Measurements from ENCODE around the gene PRPF19. TPM values are rescaled to one million over a fixed set of nuclear protein-coding genes. Genes with fewer than 3 reads are reported as not detected.

The PRPF19 gene
- total RNA-seq, 1 donor from 2014 or later: 61.9 TPM

GRCh38 chr11:60878245-60879101 is 27.9 kb downstream of the PRPF19 start:
- no peak for FAIRE-seq
- H3K36me3 Mint-ChIP-seq (ENCODE audit: low read depth, unreplicated experiment): no peaks in the 10 kb centered on the region

GRCh38 chr11:60876168-60876485 is 30.3 kb downstream of the PRPF19 start:
- H3K27me3 Mint-ChIP-seq (ENCODE audit: low read depth, unreplicated experiment): no peaks in the 10 kb centered on the region
- Histone ChIP-seq H2AFZ (ENCODE audit: low read depth, low read length) (no peak overlapping the region), H3K9me3 (ENCODE audit: insufficient read depth, low read depth, low read length) (no peaks in the 10 kb centered on the region), H3K27me3 (ENCODE audit: insufficient read depth, low read length) (no peaks in the 10 kb centered on the region), H3K36me3 (ENCODE audit: insufficient read depth, low read length) (no peaks in the 10 kb centered on the region), H3K4me2 (ENCODE audit: low read length) (no peak overlapping the region), H3K27ac (ENCODE audit: low read depth, low read length) (no peak overlapping the region), H3K4me1 (ENCODE audit: insufficient read depth, low read length) (peaks cover 18% of the 10 kb centered on the region), H4K20me1 (ENCODE audit: insufficient read depth, low read length) (no peaks in the 10 kb centered on the region), H3K9ac (ENCODE audit: low read length) (no peak overlapping the region), H3K4me3 (ENCODE audit: insufficient read depth, low read depth, low read length) (no peak overlapping the region), H3K79me2 (ENCODE audit: insufficient read depth, low read length) (no peaks in the 10 kb centered on the region)
- H3K4me1 Mint-ChIP-seq (ENCODE audit: low read depth, unreplicated experiment): peaks cover 8% of the 10 kb centered on the region
- DNase-seq (ENCODE audit: low read depth) (no peak), FAIRE-seq (no peak)
- TF ChIP-seq EZH2 (IDR thresholded peaks at IDR 0.05; ENCODE audit: insufficient read depth, low read length): no peak
- TF ChIP-seq CTCF (IDR thresholded peaks at IDR 0.05; ENCODE audit: insufficient read depth, low read depth, low read length): no peak
- H3K9me3 Mint-ChIP-seq (ENCODE audit: unreplicated experiment): no peaks in the 10 kb centered on the region
- H3K36me3 Mint-ChIP-seq (ENCODE audit: low read depth, unreplicated experiment): no peaks in the 10 kb centered on the region
- no peak overlapping the region for H3K27ac Mint-ChIP-seq (ENCODE audit: unreplicated experiment)
- H3K4me3 Mint-ChIP-seq (ENCODE audit: unreplicated experiment): no peak overlapping the region

More at GRCh38 chr11:60878245-60879101, 27.9 kb downstream of the PRPF19 start:
- Histone ChIP-seq H3K36me3 (ENCODE audit: insufficient read depth, low read length) (no peaks in the 10 kb centered on the region), H3K27ac (ENCODE audit: low read depth, low read length) (no peak overlapping the region), H3K27me3 (ENCODE audit: insufficient read depth, low read length) (no peaks in the 10 kb centered on the region), H3K9me3 (ENCODE audit: insufficient read depth, low read depth, low read length) (no peaks in the 10 kb centered on the region), H3K4me1 (ENCODE audit: insufficient read depth, low read length) (peaks cover 3% of the 10 kb centered on the region), H4K20me1 (ENCODE audit: insufficient read depth, low read length) (no peaks in the 10 kb centered on the region), H3K4me3 (ENCODE audit: insufficient read depth, low read depth, low read length) (no peak overlapping the region), H3K79me2 (ENCODE audit: insufficient read depth, low read length) (no peaks in the 10 kb centered on the region), H3K9ac (ENCODE audit: low read length) (no peak overlapping the region), H2AFZ (ENCODE audit: low read depth, low read length) (no peak overlapping the region), H3K4me2 (ENCODE audit: low read length) (no peak overlapping the region)
- no peak overlapping the region for H3K4me3 Mint-ChIP-seq (ENCODE audit: unreplicated experiment)
- H3K27ac Mint-ChIP-seq (ENCODE audit: unreplicated experiment): no peak overlapping the region
- H3K9me3 Mint-ChIP-seq (ENCODE audit: unreplicated experiment): no peaks in the 10 kb centered on the region
- DNase-seq (ENCODE audit: low read depth): no peak
- no peaks in the 10 kb centered on the region for H3K27me3 Mint-ChIP-seq (ENCODE audit: low read depth, unreplicated experiment)
- TF ChIP-seq CTCF (IDR thresholded peaks at IDR 0.05; ENCODE audit: insufficient read depth, low read depth, low read length) (no peak), EZH2 (IDR thresholded peaks at IDR 0.05; ENCODE audit: insufficient read depth, low read length) (no peak)
- H3K4me1 Mint-ChIP-seq (ENCODE audit: low read depth, unreplicated experiment): no peaks in the 10 kb centered on the region

Measured in astrocyte (in vitro differentiated cells and primary cell).